MCF 10A (cell line): Measurements from ENCODE around the gene HS3ST5. TPM values are rescaled to one million over a fixed set of nuclear protein-coding genes. Genes with fewer than 3 reads are reported as not detected.

ENCODE experiments used
- BruUV-seq: library from RNA; stranded (reverse); fragments of 400-500 nt; replicated peaks from 2 replicates; lab custom pipeline; 2021; lab: Mats Ljungman, UMichigan
- CTCF ChIA-PET: fragments of 300-600 bp; sonication (Branson Sonifier 250); formaldehyde crosslinking; extraction: SDS; loops from one replicate; lab custom pipeline; 2021; ENCODE audit warnings: antibody characterized with exemption, inconsistent platforms; lab: Yijun Ruan, JAX
- POLR2A ChIA-PET: fragments of 300-600, 350-650 bp; sonication (Branson Sonifier 250); formaldehyde crosslinking; extraction: SDS; loops from one replicate; lab custom pipeline; 2020; ENCODE audit warnings: antibody characterized with exemption, inconsistent platforms; lab: Yijun Ruan, JAX
- DNase-seq: peaks from one replicate; pipeline ENCODE4 v3.0.0-alpha.2; 2018; ENCODE audit not compliant: unreplicated experiment
- H3K27ac Mint-ChIP-seq: one replicate; pipeline ENCODE4 v1.8.0; 2022; ENCODE audit warnings: mild to moderate bottlenecking, low read depth, mixed read lengths; ENCODE audit not compliant: unreplicated experiment
- H3K27me3 Mint-ChIP-seq: one replicate; pipeline ENCODE4 v1.8.0; 2022; ENCODE audit warnings: mixed read lengths; ENCODE audit not compliant: insufficient read depth, unreplicated experiment
- H3K36me3 Mint-ChIP-seq: one replicate; pipeline ENCODE4 v1.8.0; 2022; ENCODE audit warnings: mild to moderate bottlenecking, moderate library complexity, mixed read lengths; ENCODE audit not compliant: insufficient read depth, unreplicated experiment
- H3K4me1 Mint-ChIP-seq: one replicate; pipeline ENCODE4 v1.8.0; 2022; ENCODE audit warnings: mixed read lengths; ENCODE audit not compliant: insufficient read depth, unreplicated experiment
- H3K4me3 Mint-ChIP-seq: one replicate; pipeline ENCODE4 v1.8.0; 2022; ENCODE audit warnings: mild to moderate bottlenecking, moderate library complexity, mixed read lengths; ENCODE audit not compliant: unreplicated experiment
- H3K9me3 Mint-ChIP-seq: one replicate; pipeline ENCODE4 v1.8.0; 2022; ENCODE audit warnings: mixed read lengths; ENCODE audit not compliant: unreplicated experiment
- intact Hi-C: fragments of 100-400 bp; cut with micrococcal nuclease; formaldehyde crosslinking; loops from 2 replicates; pipeline ENCODE4 v1.14.1; 2022
- total RNA-seq: library from RNA; stranded (reverse); gene quantifications from 2 replicates; pipeline ENCODE4 v1.2.3, GENCODE V29; 2022
- TF ChIP-seq, protein P1 (sequence below): fragments of 200-600 bp; IDR thresholded peaks from one replicate; pipeline ENCODE4 v1.8.0; 2022; ENCODE audit warnings: antibody characterized with exemption, mild to moderate bottlenecking; ENCODE audit not compliant: unreplicated experiment

HS3ST5 gene
- total RNA-seq, 1 experiment from 2014 or later, result not detected

DNA sequence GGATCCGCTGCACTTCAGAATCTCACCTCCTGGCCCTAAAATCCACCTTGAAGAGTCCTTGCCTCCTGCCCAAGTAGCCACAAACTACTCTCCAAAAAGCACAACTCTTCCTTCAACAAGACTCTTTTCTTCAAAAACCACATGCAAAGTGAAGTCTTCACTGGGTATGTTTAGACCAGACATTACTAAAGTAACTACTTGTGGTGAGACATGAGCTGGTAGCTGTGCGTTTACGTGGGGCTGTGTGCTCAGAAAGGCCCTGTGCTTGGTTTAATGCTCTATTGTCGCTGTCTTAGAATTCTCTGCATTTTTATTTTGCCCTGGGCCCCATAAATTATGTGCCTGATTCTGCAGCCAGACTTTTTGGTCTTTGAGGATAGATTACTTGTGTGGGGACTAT is 267.5 kb downstream of the HS3ST5 start:
- no peaks in the 10 kb centered on the region for H3K4me1 Mint-ChIP-seq
- CTCF ChIA-PET, result interaction anchor here (0.5 to 0.9 kb wide), 2 partner anchors 18 to 22 kb away, joined by 3 read pairs; no protein-coding TSS in a partner anchor
- intact Hi-C loops, result no loop called here
- no TSS peak for BruUV-seq
- no peak for DNase-seq
- no peak overlapping the region for H3K27ac Mint-ChIP-seq
- H3K27me3 Mint-ChIP-seq, result no peaks in the 10 kb centered on the region
- POLR2A ChIA-PET, result no interaction called here
- H3K4me3 Mint-ChIP-seq, result no peak overlapping the region
- no peaks in the 10 kb centered on the region for H3K36me3 Mint-ChIP-seq
- TF ChIP-seq, protein P1, sequence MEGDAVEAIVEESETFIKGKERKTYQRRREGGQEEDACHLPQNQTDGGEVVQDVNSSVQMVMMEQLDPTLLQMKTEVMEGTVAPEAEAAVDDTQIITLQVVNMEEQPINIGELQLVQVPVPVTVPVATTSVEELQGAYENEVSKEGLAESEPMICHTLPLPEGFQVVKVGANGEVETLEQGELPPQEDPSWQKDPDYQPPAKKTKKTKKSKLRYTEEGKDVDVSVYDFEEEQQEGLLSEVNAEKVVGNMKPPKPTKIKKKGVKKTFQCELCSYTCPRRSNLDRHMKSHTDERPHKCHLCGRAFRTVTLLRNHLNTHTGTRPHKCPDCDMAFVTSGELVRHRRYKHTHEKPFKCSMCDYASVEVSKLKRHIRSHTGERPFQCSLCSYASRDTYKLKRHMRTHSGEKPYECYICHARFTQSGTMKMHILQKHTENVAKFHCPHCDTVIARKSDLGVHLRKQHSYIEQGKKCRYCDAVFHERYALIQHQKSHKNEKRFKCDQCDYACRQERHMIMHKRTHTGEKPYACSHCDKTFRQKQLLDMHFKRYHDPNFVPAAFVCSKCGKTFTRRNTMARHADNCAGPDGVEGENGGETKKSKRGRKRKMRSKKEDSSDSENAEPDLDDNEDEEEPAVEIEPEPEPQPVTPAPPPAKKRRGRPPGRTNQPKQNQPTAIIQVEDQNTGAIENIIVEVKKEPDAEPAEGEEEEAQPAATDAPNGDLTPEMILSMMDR, result no peak
- H3K9me3 Mint-ChIP-seq, result no peaks in the 10 kb centered on the region

DNA sequence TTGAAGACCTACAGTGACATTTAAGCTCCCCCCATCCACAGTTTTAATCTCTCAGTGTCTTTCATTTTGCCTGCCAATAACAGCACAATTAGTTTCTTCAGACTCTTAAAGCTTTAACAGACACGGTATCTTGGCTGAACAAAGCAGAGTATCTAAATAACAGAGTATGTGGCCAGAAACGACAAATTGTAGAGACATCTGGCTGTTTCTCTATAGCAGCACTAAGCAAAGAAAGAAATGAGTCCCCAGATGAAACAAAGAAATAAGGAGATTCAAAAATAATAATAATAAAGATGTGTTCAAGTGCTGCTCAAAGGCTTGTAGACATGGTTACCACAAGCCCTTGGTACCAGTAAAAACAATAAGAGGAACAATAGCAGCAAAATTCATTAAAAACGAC is 274.1 kb downstream of the HS3ST5 start:
- no peaks in the 10 kb centered on the region for H3K36me3 Mint-ChIP-seq
- no peak for DNase-seq
- no peaks in the 10 kb centered on the region for H3K9me3 Mint-ChIP-seq
- BruUV-seq, result no TSS peak
- ChIA-PET POLR2A (no interaction called here), CTCF (interaction anchor here (0.6 kb wide), 1 partner anchor 1828 kb away, joined by 3 read pairs; no protein-coding TSS in a partner anchor)
- H3K27ac Mint-ChIP-seq, result no peak overlapping the region
- intact Hi-C loops, result no loop called here
- TF ChIP-seq, protein P1, result no peak
- no peak overlapping the region for H3K4me3 Mint-ChIP-seq
- H3K27me3 Mint-ChIP-seq, result peaks cover 16% of the 10 kb centered on the region
- no peaks in the 10 kb centered on the region for H3K4me1 Mint-ChIP-seq

DNA sequence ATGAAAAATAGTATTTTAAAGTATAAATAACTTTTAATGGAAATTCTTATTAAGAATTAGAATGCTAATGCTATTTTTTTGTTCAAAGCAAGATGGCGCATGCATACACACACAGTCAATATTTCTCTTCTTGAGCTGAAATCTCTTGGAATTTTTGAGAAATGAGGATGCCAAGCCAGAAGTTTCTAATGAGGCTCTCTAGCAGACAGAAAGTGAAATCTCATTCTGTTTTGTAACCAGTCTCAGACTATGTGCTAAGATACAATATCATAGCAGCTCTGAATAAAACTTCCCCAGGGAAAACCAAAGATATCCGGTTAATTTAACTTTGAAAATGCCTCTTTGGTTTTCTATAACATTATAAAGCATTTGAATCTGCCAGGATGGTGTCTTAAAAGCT is 274.7 kb downstream of the HS3ST5 start:
- TF ChIP-seq, protein P1, result no peak
- CTCF ChIA-PET, result interaction anchor here (0.6 kb wide), 1 partner anchor 44 kb away, joined by 3 read pairs; no protein-coding TSS in a partner anchor
- BruUV-seq, result no TSS peak

DNA sequence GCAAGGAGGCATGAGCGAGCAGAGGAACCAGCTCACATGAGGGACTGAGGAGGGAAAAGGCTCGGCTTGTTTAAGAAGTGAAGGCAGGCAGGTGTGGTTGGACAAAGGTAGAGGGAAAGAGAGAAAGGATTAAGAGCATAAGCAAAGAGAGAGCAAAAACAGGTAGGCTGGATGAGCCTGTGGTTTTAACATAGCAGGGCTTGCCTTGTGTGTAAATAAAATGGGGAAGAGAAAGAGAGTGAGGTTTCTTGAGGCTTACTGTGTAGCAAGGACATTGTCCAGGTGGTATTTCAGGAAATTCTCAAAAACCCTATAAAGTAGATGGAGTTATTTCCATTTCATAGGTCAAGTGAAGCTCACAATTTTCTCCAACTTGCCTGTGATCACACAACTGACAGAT is 278.0 kb downstream of the HS3ST5 start:
- Mint-ChIP-seq H3K27me3 (peaks cover 16% of the 10 kb centered on the region), H3K27ac (no peak overlapping the region), H3K4me1 (no peaks in the 10 kb centered on the region), H3K4me3 (no peak overlapping the region), H3K36me3 (peaks cover 5% of the 10 kb centered on the region), H3K9me3 (no peaks in the 10 kb centered on the region)
- ChIA-PET POLR2A (no interaction called here), CTCF (interaction anchor here (2.1 kb wide), 1 partner anchor 44 kb away, joined by 11 read pairs; no protein-coding TSS in a partner anchor)
- DNase-seq, result no peak
- intact Hi-C loops, result no loop called here
- TF ChIP-seq, protein P1, result no peak
- no TSS peak for BruUV-seq

More for the DNA sequence above, 274.7 kb downstream of the HS3ST5 start:
- H3K4me3 Mint-ChIP-seq, result no peak overlapping the region
- peaks cover 4% of the 10 kb centered on the region for H3K36me3 Mint-ChIP-seq
- no peaks in the 10 kb centered on the region for H3K4me1 Mint-ChIP-seq
- no peak overlapping the region for H3K27ac Mint-ChIP-seq
- no peaks in the 10 kb centered on the region for H3K9me3 Mint-ChIP-seq
- intact Hi-C loops, result no loop called here
- no peak for DNase-seq
- POLR2A ChIA-PET, result no interaction called here
- H3K27me3 Mint-ChIP-seq, result peaks cover 16% of the 10 kb centered on the region
